ENCODE measurements around the gene CCDC127. TPM values are rescaled to one million over a fixed set of nuclear protein-coding genes. Genes with fewer than 3 reads are reported as not detected.
"Not testable (repeated sequence)": the region's sequence is repeated elsewhere in the genome, so short reads cannot be mapped to it uniquely, and the experiment has no call there.

Gene CCDC127
- total RNA-seq = 1 to 10 TPM; 8.1 to 9.8 (median 8.6) TPM
- 6.1 TPM for polyA plus RNA-seq
- long read RNA-seq, donor 1, full-length matches to known transcripts = 28 of 34 reads
- long read RNA-seq, donor 1, partial matches to known transcripts = 0 of 34 reads
- long read RNA-seq, donor 1, other reads (novel, unspliced or antisense) = 6 of 34 reads
- long read RNA-seq, donor 2, full-length matches to known transcripts = 18 of 21 reads
- long read RNA-seq, donor 2, partial matches to known transcripts = 0 of 21 reads
- long read RNA-seq, donor 2, other reads (novel, unspliced or antisense) = 3 of 21 reads
- long read RNA-seq, donor 3, full-length matches to known transcripts = 26 of 42 reads
- long read RNA-seq, donor 3, partial matches to known transcripts = 0 of 42 reads
- long read RNA-seq, donor 3, other reads (novel, unspliced or antisense) = 16 of 42 reads
- long read RNA-seq, donor 4, full-length matches to known transcripts = 7 of 9 reads
- long read RNA-seq, donor 4, partial matches to known transcripts = 0 of 9 reads
- long read RNA-seq, donor 4, other reads (novel, unspliced or antisense) = 2 of 9 reads

GRCh38 chr5:217494-218456, at the start of gene CCDC127, which contains the start of gene SDHA:
CCDC127 (minus strand) TSS chr5:218153; CDS start chr5:216849, 1,304 bp downstream.
SDHA (plus strand) TSS chr5:218320; CDS start chr5:218356, 36 bp downstream.
- H3K27me3 ChIP-seq (ENCODE audit: control insufficient read depth, insufficient read depth); intact Hi-C loops (cut with DNase I); H3K9me3 ChIP-seq (ENCODE audit: control insufficient read depth, low read length); H3K4me1 ChIP-seq (ENCODE audit: control insufficient read depth, insufficient read depth, low read length): not testable (repeated sequence)
- DNase-seq (peak; percentile 99 to 100 (median 99)), ATAC-seq (peak; percentile 96 to 97)
- WGBS = under 1% methylated on average over 75 of the region's 75 CpGs
- Histone ChIP-seq H3K4me3 (ENCODE audit: low read length) (peak within 1 kb of the TSS; percentile 81), H3K27ac (ENCODE audit: low read length) (peak within 1 kb of the TSS; percentile 74)

- Histone ChIP-seq H3K27me3 (ENCODE audit: control insufficient read depth, insufficient read depth) (no peaks in the 10 kb centered on the region), H3K9me3 (ENCODE audit: control insufficient read depth, low read length) (no peaks in the 10 kb centered on the region), H3K4me3 (ENCODE audit: low read length) (no peak overlapping the region), H3K27ac (ENCODE audit: low read length) (no peak overlapping the region), H3K4me1 (ENCODE audit: control insufficient read depth, insufficient read depth, low read length) (no peaks in the 10 kb centered on the region)
- DNase-seq = no peak
- WGBS = 84% methylated on average over 1 of the region's 1 CpG
- intact Hi-C loops (cut with DNase I) = no loop called here
- no peak for ATAC-seq
Measured at GRCh38 chr5:267716-268115, 49.8 kb upstream of the CCDC127 start.

GRCh38 chr5:266311-267026, 48.5 kb upstream of the CCDC127 start:
- WGBS = 94% methylated on average over 19 of the region's 19 CpGs
- ATAC-seq; H3K27ac ChIP-seq (ENCODE audit: low read length): not testable (repeated sequence)

GRCh38 chr5:264338-264737, 46.4 kb upstream of the CCDC127 start:
- peak; percentile 40 to 50 for ATAC-seq
- intact Hi-C loops (cut with DNase I) = no loop called here

More at GRCh38 chr5:266311-267026, 48.5 kb upstream of the CCDC127 start:
- H3K4me3 ChIP-seq (ENCODE audit: low read length); H3K4me1 ChIP-seq (ENCODE audit: control insufficient read depth, insufficient read depth, low read length); H3K9me3 ChIP-seq (ENCODE audit: control insufficient read depth, low read length); H3K27me3 ChIP-seq (ENCODE audit: control insufficient read depth, insufficient read depth); intact Hi-C loops (cut with DNase I); DNase-seq: not testable (repeated sequence)

GRCh38 chr5:263275-263974, 45.5 kb upstream of the CCDC127 start:
- H3K27ac ChIP-seq (ENCODE audit: low read length); H3K9me3 ChIP-seq (ENCODE audit: control insufficient read depth, low read length); intact Hi-C loops (cut with DNase I); H3K4me3 ChIP-seq (ENCODE audit: low read length); DNase-seq; H3K27me3 ChIP-seq (ENCODE audit: control insufficient read depth, insufficient read depth); H3K4me1 ChIP-seq (ENCODE audit: control insufficient read depth, insufficient read depth, low read length): not testable (repeated sequence)
- ATAC-seq = peak; percentile 74 to 86
- WGBS = 61% methylated on average over 9 of the region's 9 CpGs

More at GRCh38 chr5:264338-264737, 46.4 kb upstream of the CCDC127 start:
- WGBS = 83% methylated on average over 10 of the region's 10 CpGs
- DNase-seq = peak in 1 of 3 donors; percentile 24
- H3K27ac ChIP-seq (ENCODE audit: low read length) = peak overlapping the region; percentile 5
- H3K4me3 ChIP-seq (ENCODE audit: low read length) = no peak overlapping the region
- no peaks in the 10 kb centered on the region for H3K27me3 ChIP-seq (ENCODE audit: control insufficient read depth, insufficient read depth)
- no peaks in the 10 kb centered on the region for H3K9me3 ChIP-seq (ENCODE audit: control insufficient read depth, low read length)
- no peaks in the 10 kb centered on the region for H3K4me1 ChIP-seq (ENCODE audit: control insufficient read depth, insufficient read depth, low read length)

GRCh38 chr5:257148-257547, 39.2 kb upstream of the CCDC127 start:
- H3K27me3 ChIP-seq (ENCODE audit: control insufficient read depth, insufficient read depth) = no peaks in the 10 kb centered on the region
- H3K4me1 ChIP-seq (ENCODE audit: control insufficient read depth, insufficient read depth, low read length) = no peaks in the 10 kb centered on the region
- ATAC-seq (peak in 1 of 2 donors; percentile 33), DNase-seq (no peak)
- intact Hi-C loops (cut with DNase I) = no loop called here
- WGBS = 96% methylated on average over 13 of the region's 13 CpGs
- H3K4me3 ChIP-seq (ENCODE audit: low read length) = no peak overlapping the region
- H3K9me3 ChIP-seq (ENCODE audit: control insufficient read depth, low read length) = no peaks in the 10 kb centered on the region
- no peak overlapping the region for H3K27ac ChIP-seq (ENCODE audit: low read length)

- H3K27me3 ChIP-seq (ENCODE audit: control insufficient read depth, insufficient read depth); H3K9me3 ChIP-seq (ENCODE audit: control insufficient read depth, low read length); H3K4me3 ChIP-seq (ENCODE audit: low read length); H3K4me1 ChIP-seq (ENCODE audit: control insufficient read depth, insufficient read depth, low read length); intact Hi-C loops (cut with DNase I); H3K27ac ChIP-seq (ENCODE audit: low read length): not testable (repeated sequence)
- WGBS = 84% methylated on average over 8 of the region's 8 CpGs
- DNase-seq = peak in 1 of 3 donors; percentile 59
- ATAC-seq = peak; percentile 52 to 62
Measured at GRCh38 chr5:256347-256746, 38.4 kb upstream of the CCDC127 start.

- H3K27me3 ChIP-seq (ENCODE audit: control insufficient read depth, insufficient read depth); H3K27ac ChIP-seq (ENCODE audit: low read length); intact Hi-C loops (cut with DNase I); ATAC-seq; H3K9me3 ChIP-seq (ENCODE audit: control insufficient read depth, low read length); DNase-seq; H3K4me1 ChIP-seq (ENCODE audit: control insufficient read depth, insufficient read depth, low read length); H3K4me3 ChIP-seq (ENCODE audit: low read length): not testable (repeated sequence)
- 93% methylated on average over 7 of the region's 7 CpGs for WGBS
Measured at GRCh38 chr5:255116-255515, 37.2 kb upstream of the CCDC127 start.

- intact Hi-C loops (cut with DNase I); H3K27me3 ChIP-seq (ENCODE audit: control insufficient read depth, insufficient read depth); H3K27ac ChIP-seq (ENCODE audit: low read length); DNase-seq; H3K4me1 ChIP-seq (ENCODE audit: control insufficient read depth, insufficient read depth, low read length); H3K9me3 ChIP-seq (ENCODE audit: control insufficient read depth, low read length); H3K4me3 ChIP-seq (ENCODE audit: low read length): not testable (repeated sequence)
- ATAC-seq = peak; percentile 34 to 58
- WGBS = 96% methylated on average over 13 of the region's 15 CpGs
Measured at GRCh38 chr5:254322-254721, 36.4 kb upstream of the CCDC127 start.

- Histone ChIP-seq H3K27ac (ENCODE audit: low read length) (no peak overlapping the region), H3K9me3 (ENCODE audit: control insufficient read depth, low read length) (no peaks in the 10 kb centered on the region), H3K4me3 (ENCODE audit: low read length) (no peak overlapping the region), H3K27me3 (ENCODE audit: control insufficient read depth, insufficient read depth) (no peaks in the 10 kb centered on the region), H3K4me1 (ENCODE audit: control insufficient read depth, insufficient read depth, low read length) (no peaks in the 10 kb centered on the region)
- DNase-seq (no peak), ATAC-seq (no peak)
- WGBS = 78% methylated on average over 10 of the region's 10 CpGs
- intact Hi-C loops (cut with DNase I) = no loop called here
Measured at GRCh38 chr5:252546-252945, 34.6 kb upstream of the CCDC127 start.
